Heart right ventricle (tissue), 16 donors: ENCODE measurements around the gene ZNF697. TPM values are rescaled to one million over a fixed set of nuclear protein-coding genes. Genes with fewer than 3 reads are reported as not detected.

ENCODE experiments used
- ATAC-seq, 8 donors: fragments of 200-7000 bp; cut with Tn5 transposase; one replicate each; pipeline ENCODE4 v1.9.1; 2020; ENCODE audit warnings: mild to moderate bottlenecking in 8 of 8, moderate library complexity in 8 of 8, moderate number of reproducible peaks in 1 of 8
- DNase-seq, 2 donors: peaks; one replicate each; pipeline ENCODE4 v3.0.0-alpha.2; 2020
- H3K27ac ChIP-seq, 10 donors: fragments of 200-600 bp; sonication (generic) in 2 of 10; one replicate each; pipeline versions ENCODE4 v1.5.0 to v1.8.0; 2020 to 2022; ENCODE audit warnings: mild to moderate bottlenecking in 3 of 10
- H3K27me3 ChIP-seq, 7 donors: fragments of 200-600 bp; one replicate each; pipeline ENCODE4 v1.8.0; 2021 to 2022; ENCODE audit warnings: mild to moderate bottlenecking in 2 of 7
- H3K36me3 ChIP-seq, 9 donors: fragments of 200-600 bp; sonication (generic) in 1 of 9; one replicate each; pipeline versions ENCODE4 v1.5.0 to v1.8.0; 2020 to 2022; ENCODE audit warnings: mild to moderate bottlenecking in 2 of 9
- H3K4me1 ChIP-seq, 9 donors: fragments of 200-600 bp; sonication (generic) in 1 of 9; one replicate each; pipeline versions ENCODE4 v1.5.0 to v1.8.0; 2020 to 2022; ENCODE audit warnings: mild to moderate bottlenecking in 4 of 9
- H3K4me3 ChIP-seq, 10 donors: fragments of 200-600 bp; sonication (generic) in 2 of 10; one replicate each; pipeline versions ENCODE4 v1.5.0 to v1.8.0; 2020 to 2022; ENCODE audit warnings: mild to moderate bottlenecking in 7 of 10, moderate library complexity in 2 of 10
- H3K9me3 ChIP-seq, 11 donors: fragments of 200-600 bp in 10 of 11; sonication (generic) in 2 of 11; one replicate each; pipeline versions ENCODE4 v1.5.0 to v1.8.0; 2013 to 2022; ENCODE audit warnings: mild to moderate bottlenecking in 2 of 11, control low read depth in 1 of 11, moderate library complexity in 1 of 11
- WGBS, 2 donors: extraction: QIAGEN DNeasy Blood & Tissue Kit; methylation state at CpG; one replicate each; pipeline ENCODE4 v1.1.7; 2013; ENCODE audit warnings: inconsistent platforms in 1 of 2; 5-methylcytosine and 5-hydroxymethylcytosine counted together
- intact Hi-C, 10 donors: fragments of 100-400 bp; cut with DNase I; formaldehyde crosslinking; loops; one replicate each; pipeline versions ENCODE4 v1.11.1 to v1.14.2; 2022
- polyA plus RNA-seq, 2 donors: library from polyadenylated mRNA; stranded (reverse); fragments of 200-250 nt; gene quantifications; one replicate each; pipeline ENCODE4 v1.2.3, GENCODE V29; 2013
- total RNA-seq, 10 donors: library from RNA; stranded (reverse); fragmentation: NEBNext Ultra II Directional in 3 of 10; extraction: Animal tissue kit (Norgen Biotek cat#: 25700) in 3 of 10; gene quantifications; one replicate each; pipeline versions ENCODE4 v1.2.1 to v1.2.4, GENCODE V29; 2021 to 2023
- TF ChIP-seq, protein P1 (sequence below), 9 donors: fragments of 200-600 bp; sonication (generic) in 2 of 9; IDR thresholded peaks; one replicate each; pipeline versions ENCODE4 v1.5.0 to v1.8.0; 2021 to 2022; ENCODE audit warnings: antibody characterized with exemption in 9 of 9, mild to moderate bottlenecking in 5 of 9, moderate library complexity in 1 of 9
- donor health status: Arrhythmogenic right ventricular cardiomyopathy.
- donor health status: ischemic (EF 13 %, LVEDD 7.1; RV severe dilation, severe dysfunction).
- donor health status: healthy with polysubstance abuse.
- donor health status: DM: no; HTN: yes; CAD: no.
- donor health status: DM: no; HTN: no; CAD: no.
- donor health status: ischemic (EF 25% LVEDD 6.9; RV normal size, moderate dysfunction).
- donor health status: ischemic (EF 25% LVEDD 5.7; RV mildly dilated, moderate dysfunction).
- donor health status: healthy.
- donor health status: DM: yes; HTN: yes; CAD: no.
- donor health status: Ischemic cardiomyopathy.
- donor health status: ischemic (EF 35%, LVEDD 5.7; RV mildly dilated, moderate dysfunction).
- donor health status: nonischemic (EF 11% LVEDD 7.7; RV severe dilation, severe dysfunction).
- donor health status: DM: yes; HTN: yes; CAD: no.
- donor health status: PGD.
- donor health status: ischemic (EF 29% LVEDD 5.4; RV normal size, mild dysfunction).
- donor health status: nonischemic (EF 23%, LVEDD 6.1; RV moderate dilation, normal function).

ZNF697 gene
- total and polyA plus RNA-seq, 12 donors = 2.3 to 14.1 (median 10.3) TPM

DNA sequence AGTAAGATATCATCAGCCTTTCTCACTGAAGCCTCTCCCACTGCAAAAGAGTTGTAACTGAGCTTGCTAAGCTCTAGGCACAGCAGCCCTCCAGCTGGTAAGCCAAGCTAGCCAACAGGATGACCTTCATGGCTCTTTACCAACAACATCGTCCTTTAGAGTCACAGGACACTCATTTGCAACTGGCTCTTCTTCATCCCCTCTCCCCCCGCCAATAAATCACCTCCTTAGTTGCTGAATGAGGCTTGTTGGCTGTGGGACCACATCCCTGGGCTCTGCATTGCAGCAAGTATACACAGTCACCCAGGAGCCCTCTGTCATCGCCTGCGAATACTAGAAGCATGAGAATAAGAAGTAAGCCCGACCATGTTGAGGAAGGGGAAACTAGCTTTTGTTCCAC lies 16.0 kb upstream of the ZNF697 start:
- intact Hi-C loops = loop anchor here in 3 of 10 donors (1.0 to 5.0 kb wide), 2 partner anchors 51 to 52 kb away; no protein-coding TSS in a partner anchor
- DNase-seq = no peak
- TF ChIP-seq, protein P1, sequence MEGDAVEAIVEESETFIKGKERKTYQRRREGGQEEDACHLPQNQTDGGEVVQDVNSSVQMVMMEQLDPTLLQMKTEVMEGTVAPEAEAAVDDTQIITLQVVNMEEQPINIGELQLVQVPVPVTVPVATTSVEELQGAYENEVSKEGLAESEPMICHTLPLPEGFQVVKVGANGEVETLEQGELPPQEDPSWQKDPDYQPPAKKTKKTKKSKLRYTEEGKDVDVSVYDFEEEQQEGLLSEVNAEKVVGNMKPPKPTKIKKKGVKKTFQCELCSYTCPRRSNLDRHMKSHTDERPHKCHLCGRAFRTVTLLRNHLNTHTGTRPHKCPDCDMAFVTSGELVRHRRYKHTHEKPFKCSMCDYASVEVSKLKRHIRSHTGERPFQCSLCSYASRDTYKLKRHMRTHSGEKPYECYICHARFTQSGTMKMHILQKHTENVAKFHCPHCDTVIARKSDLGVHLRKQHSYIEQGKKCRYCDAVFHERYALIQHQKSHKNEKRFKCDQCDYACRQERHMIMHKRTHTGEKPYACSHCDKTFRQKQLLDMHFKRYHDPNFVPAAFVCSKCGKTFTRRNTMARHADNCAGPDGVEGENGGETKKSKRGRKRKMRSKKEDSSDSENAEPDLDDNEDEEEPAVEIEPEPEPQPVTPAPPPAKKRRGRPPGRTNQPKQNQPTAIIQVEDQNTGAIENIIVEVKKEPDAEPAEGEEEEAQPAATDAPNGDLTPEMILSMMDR (IDR thresholded peaks at IDR 0.05) = no peak
- WGBS, 2 donors = 65 to 75% methylated on average over 5 of the region's 5 CpGs
- H3K27me3 ChIP-seq = no peaks in the 10 kb centered on the region
- H3K4me3 ChIP-seq = no peak overlapping the region
- no peak overlapping the region for H3K27ac ChIP-seq
- H3K36me3 ChIP-seq = no peaks in the 10 kb centered on the region
- H3K4me1 ChIP-seq = peaks cover 0 to 9% (median 0%) of the 10 kb centered on the region in 9 donors
- ATAC-seq = no peak
- H3K9me3 ChIP-seq = no peaks in the 10 kb centered on the region

DNA sequence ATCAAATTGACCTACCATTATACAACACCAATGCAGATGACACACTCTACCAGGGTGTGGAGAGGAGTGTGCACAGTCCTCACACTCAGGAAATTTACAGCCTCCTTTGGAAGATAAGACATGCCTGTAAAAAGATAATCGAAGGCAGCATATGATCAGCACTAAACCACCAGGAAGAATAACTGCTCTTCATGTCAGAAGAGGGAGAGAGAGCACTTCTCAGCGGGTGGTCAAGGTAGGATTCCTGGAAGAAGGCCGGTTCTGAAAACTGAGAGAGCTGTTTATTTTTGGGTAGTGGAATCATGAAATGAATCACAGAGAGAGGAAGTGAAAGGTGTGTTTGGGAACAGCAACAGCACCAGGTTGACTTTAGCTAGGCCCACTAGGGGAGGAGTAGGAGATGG lies 14.0 kb upstream of the ZNF697 start:
- Histone ChIP-seq H3K36me3 (no peaks in the 10 kb centered on the region), H3K27ac (no peak overlapping the region), H3K9me3 (no peaks in the 10 kb centered on the region), H3K4me1 (peaks cover 0 to 9% (median 0%) of the 10 kb centered on the region in 9 donors), H3K4me3 (no peak overlapping the region), H3K27me3 (no peaks in the 10 kb centered on the region)
- ATAC-seq (no peak), DNase-seq (no peak)
- WGBS, 2 donors = 74 to 80% methylated on average over 3 of the region's 3 CpGs
- TF ChIP-seq, protein P1 (IDR thresholded peaks at IDR 0.05) = no peak
- intact Hi-C loops = loop anchor here in 6 of 10 donors (1.0 to 5.0 kb wide), 5 partner anchors 43 to 50 kb away; no protein-coding TSS in a partner anchor

DNA sequence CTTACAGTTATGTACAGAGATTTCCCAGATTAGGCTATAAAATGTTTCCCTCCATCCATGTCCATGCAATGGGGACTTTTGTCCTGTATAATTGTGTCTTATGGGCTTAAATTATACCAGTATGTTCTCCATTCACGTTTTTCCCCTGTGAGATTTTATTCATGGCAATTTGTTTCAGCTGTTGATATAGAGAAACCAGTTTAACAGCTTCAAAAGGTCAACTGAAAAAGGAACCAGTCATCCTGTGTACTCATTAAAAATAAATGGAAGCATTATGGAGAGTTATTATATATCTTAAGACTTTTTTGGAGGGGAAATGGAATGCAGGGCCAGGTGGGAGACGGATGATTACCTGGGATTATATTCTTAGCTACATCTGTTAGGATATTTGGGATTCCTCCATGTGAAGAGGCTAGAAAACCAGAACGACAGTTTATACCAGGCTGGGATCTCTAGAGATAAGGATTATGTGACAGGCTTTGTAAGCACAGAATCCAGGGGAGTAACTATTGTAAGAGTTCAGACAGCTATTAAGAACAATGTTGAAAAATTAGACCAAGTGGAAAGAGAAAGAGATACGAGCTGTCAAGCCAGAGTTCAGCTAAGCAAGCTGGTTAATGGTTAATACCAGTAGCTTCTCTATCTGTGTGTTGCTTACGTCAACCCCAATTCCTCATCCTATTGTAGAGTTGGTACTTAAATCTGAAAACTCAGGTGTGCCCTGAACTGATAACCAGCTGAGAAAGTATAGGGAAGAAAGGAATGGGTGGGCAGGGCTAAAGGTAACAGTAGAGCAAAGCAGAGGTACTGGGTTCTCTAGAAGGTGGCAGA lies 12.4 kb upstream of the ZNF697 start:
- 79 to 81% methylated on average over 5 of the region's 5 CpGs for whole genome bisulfite sequencing, 2 donors
- no peak for ATAC-seq

DNA sequence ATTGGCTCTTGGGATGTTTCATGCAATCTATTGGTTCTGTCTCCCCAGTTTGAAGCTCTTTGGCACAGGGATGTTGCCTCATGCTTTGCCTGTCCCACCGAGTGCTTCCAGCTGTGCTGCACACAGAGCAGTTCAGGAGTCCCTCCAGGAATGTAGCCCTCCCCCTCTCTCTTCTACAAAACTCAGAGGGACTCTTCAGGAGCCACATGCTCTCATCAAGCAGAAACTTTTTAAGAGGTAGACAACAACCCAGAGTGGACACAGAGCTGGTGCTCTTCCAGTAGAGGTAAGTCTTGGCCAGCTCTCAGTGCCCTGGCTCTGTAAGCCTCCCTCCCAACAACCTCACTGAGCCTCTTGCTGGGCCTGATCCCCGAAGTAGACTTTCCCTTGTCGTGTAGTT lies 11.6 kb upstream of the ZNF697 start:
- H3K36me3 ChIP-seq = no peaks in the 10 kb centered on the region
- no peaks in the 10 kb centered on the region for H3K9me3 ChIP-seq
- peak overlapping the region in 1 of 10 donors; percentile 5 for H3K27ac ChIP-seq
- no peak overlapping the region for H3K4me3 ChIP-seq
- H3K27me3 ChIP-seq = no peaks in the 10 kb centered on the region
- DNase-seq = peak in 1 of 2 donors; percentile 34
- intact Hi-C loops = loop anchor here in 2 of 10 donors (5.0 kb wide), 1 partner anchor 47 kb away; no protein-coding TSS in a partner anchor
- peaks cover 0 to 20% (median 6%) of the 10 kb centered on the region in 9 donors for H3K4me1 ChIP-seq
- TF ChIP-seq, protein P1 (IDR thresholded peaks at IDR 0.05) = no peak
- peak in 7 of 8 donors; percentile 41 to 72 (median 67) for ATAC-seq
- 37 to 39% methylated on average over 3 of the region's 3 CpGs for WGBS, 2 donors

More for the DNA sequence above, 12.4 kb upstream of the ZNF697 start:
- Histone ChIP-seq H3K4me1 (peaks cover 0 to 13% (median 0%) of the 10 kb centered on the region in 9 donors), H3K4me3 (no peak overlapping the region), H3K36me3 (no peaks in the 10 kb centered on the region), H3K27me3 (no peaks in the 10 kb centered on the region), H3K9me3 (no peaks in the 10 kb centered on the region), H3K27ac (peak overlapping the region in 1 of 10 donors; percentile 5)
- DNase-seq = no peak
- TF ChIP-seq, protein P1 (IDR thresholded peaks at IDR 0.05) = no peak
- intact Hi-C loops = loop anchor here in 2 of 10 donors (5.0 kb wide), 1 partner anchor 48 kb away; no protein-coding TSS in a partner anchor
